Sigmoid colon (tissue), 4 donors: ENCODE measurements around the gene TMEM222.

ENCODE experiments used
- POLR2A ChIP-seq, 2 donors: fragments of 450-650 bp; IDR thresholded peaks; one replicate each; pipeline ENCODE4 v1.6.1; 2016; ENCODE audit warnings: antibody characterized with exemption in 2 of 2, mild to moderate bottlenecking in 2 of 2, moderate library complexity in 2 of 2
- POLR2AphosphoS5 ChIP-seq, 4 donors: sonication (generic); formaldehyde crosslinking; IDR thresholded peaks; one replicate each; pipeline ENCODE4 v1.6.1; 2017; ENCODE audit warnings: antibody characterized with exemption in 4 of 4
- TF ChIP-seq, protein P1 (sequence below), 4 experiments: fragments of 450-650 bp in 3 of 4; fragments of 200-600 bp in 1 of 4; IDR thresholded peaks; one replicate each; pipeline ENCODE4 v1.5.1; 2016 to 2019; ENCODE audit warnings: antibody characterized with exemption in 4 of 4, mild to moderate bottlenecking in 3 of 4, moderate library complexity in 2 of 4

GRCh38 chr1:27301582-27302199 lies 20.3 kb upstream of the TMEM222 start:
- TF ChIP-seq, protein P1, sequence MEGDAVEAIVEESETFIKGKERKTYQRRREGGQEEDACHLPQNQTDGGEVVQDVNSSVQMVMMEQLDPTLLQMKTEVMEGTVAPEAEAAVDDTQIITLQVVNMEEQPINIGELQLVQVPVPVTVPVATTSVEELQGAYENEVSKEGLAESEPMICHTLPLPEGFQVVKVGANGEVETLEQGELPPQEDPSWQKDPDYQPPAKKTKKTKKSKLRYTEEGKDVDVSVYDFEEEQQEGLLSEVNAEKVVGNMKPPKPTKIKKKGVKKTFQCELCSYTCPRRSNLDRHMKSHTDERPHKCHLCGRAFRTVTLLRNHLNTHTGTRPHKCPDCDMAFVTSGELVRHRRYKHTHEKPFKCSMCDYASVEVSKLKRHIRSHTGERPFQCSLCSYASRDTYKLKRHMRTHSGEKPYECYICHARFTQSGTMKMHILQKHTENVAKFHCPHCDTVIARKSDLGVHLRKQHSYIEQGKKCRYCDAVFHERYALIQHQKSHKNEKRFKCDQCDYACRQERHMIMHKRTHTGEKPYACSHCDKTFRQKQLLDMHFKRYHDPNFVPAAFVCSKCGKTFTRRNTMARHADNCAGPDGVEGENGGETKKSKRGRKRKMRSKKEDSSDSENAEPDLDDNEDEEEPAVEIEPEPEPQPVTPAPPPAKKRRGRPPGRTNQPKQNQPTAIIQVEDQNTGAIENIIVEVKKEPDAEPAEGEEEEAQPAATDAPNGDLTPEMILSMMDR (IDR thresholded peaks at IDR 0.05): no peak
- TF ChIP-seq POLR2AphosphoS5 (IDR thresholded peaks at IDR 0.05) (no peak), POLR2A (IDR thresholded peaks at IDR 0.05) (no peak)
